Urothelium cell line (cell line): ENCODE results near the gene SLC24A2.

ENCODE experiments used
- DNase-seq: peaks from one replicate; pipeline ENCODE4 v3.0.0; 2011; ENCODE audit warnings: low spot score, mixed read lengths
- FAIRE-seq: peaks from 2 replicates; lab custom pipeline; 2011; peaks lifted over from hg19 to GRCh38; lab: Jason Lieb, UNC

The SLC24A2 gene

DNA sequence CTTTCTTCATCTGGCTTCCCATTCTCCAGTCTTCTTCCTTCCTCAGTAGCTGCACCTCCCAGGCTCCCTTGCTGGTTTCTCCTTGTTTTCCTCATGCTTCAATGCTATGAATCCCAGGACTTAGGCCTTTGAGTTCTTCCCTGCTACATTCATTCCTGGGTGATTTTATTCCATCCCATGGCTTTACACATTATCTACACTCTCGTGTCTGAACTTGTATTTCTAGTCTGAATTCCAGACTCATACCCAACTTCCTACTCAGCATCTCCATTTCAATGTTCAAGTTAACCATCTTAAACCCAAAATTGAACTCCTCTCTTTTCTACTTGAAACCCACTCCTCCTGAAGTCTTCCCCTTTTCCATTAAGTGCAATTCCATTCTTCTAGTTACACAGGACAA is 20.0 kb downstream of the SLC24A2 start:
- DNase-seq (no peak), FAIRE-seq (no peak)

DNA sequence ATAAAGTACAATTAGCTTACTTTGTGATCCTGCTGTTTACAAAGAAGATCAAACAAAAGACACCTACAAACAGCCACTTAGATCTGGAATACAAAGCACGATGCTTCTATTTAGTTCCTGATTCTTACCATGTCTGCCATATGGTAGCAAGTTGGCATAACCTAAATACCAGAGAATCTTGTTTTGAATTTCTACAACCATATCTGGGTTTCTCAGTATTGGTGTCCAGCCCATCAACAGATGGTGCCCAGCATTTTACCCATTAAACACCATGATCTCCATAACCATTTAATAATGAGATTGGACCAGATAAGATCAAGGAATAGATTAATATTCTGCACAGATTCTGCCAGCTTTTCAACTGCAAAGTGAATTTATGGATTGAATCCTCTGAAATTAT is 29.8 kb downstream of the SLC24A2 start:
- FAIRE-seq (no peak), DNase-seq (no peak)

DNA sequence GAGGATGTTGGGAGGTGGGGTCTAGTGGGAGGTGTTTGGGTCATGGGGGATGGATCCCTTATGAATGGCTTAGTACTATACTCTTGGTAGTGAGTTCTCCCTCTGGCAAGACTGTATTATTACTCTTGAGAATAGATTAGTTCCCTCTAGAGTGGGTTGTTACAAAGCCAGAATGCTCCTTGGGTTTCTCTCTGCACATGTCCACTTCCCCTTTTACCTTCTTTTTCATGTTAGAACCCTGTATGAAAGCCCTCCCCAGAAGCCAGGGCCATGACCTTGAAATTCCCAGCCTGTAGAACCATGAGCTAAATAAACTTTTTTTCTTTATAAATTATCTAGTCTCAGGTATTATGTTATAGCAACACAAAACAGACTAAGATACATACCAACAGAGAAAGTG is 31.1 kb downstream of the SLC24A2 start:
- no peak for FAIRE-seq
- no peak for DNase-seq

DNA sequence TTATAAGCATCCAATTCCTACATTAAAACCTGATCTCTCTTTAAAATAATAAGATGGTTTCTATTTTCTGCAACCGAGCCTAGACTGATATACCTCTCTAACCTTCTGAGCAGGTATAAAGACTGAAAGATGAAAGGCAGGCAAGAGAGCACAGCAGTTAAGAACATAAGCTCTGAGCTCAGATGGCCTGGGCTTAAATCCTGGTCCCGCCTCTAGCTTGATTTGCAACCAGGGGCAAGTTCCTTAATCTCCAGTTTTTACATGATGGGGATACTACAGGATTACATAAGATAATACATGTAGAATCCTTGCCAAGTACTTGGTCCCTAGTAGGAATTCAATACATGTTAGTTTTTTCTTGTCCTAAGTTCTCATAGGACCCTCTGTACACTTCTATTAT is 33.9 kb downstream of the SLC24A2 start:
- DNase-seq (no peak), FAIRE-seq (no peak)

DNA sequence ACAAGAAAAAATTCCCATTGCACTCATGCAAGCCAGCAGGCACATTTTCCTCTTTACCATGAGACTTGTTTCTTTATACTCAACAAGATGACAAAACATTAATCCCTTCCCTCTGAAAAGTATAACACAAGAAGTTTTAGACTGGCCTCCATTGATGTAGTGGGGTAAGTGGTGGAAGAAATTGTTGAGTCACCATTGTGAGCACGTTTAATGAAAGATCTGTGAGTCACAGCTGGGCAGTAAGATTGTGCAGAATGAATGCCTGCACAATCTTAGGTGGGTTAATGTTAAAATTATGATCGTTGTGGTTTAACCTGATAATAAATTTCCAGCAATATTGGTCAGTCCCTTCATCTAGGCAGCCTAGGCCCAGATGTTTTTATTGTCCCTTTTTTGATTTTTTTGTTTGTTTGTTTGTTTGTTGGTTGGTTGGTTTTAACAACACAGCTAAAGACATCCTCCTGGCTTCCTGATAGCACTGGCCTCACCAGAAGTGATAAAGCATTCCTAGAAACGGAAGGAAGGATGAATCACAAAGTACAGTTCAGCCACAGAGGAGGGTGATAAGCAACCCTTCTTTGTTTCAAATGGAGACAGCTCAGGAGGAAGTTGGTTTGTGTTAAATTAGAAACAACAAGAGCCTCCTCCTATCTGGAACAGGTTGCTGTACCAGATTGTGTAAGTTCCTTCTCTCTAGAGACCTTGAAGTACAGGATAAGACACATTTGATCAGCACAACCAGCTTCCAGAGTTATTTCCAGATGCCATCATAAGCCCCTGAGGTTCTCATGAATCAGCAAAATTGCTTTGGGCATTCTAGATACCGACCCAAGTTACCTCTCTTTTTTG is 40.3 kb downstream of the SLC24A2 start:
- no peak for FAIRE-seq
- DNase-seq = peak; percentile 8

DNA sequence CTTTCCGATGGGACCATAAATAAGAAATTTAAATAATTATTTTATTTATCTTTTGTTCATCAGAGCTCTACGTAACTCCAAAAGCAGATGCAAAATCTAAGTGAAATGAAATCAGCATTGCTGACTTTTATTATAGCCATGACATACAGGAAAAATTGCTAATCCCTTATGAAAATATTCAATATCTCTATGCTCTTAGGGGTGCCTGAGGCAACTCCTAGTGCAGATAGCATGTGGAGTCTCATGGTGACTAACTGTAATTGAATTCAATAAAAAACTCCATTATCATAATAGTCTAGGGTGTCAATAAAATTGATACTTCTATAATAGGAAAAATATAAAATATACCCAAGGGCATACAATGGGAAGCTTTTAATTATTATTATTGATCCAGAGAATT is 42.6 kb downstream of the SLC24A2 start:
- FAIRE-seq = no peak

DNA sequence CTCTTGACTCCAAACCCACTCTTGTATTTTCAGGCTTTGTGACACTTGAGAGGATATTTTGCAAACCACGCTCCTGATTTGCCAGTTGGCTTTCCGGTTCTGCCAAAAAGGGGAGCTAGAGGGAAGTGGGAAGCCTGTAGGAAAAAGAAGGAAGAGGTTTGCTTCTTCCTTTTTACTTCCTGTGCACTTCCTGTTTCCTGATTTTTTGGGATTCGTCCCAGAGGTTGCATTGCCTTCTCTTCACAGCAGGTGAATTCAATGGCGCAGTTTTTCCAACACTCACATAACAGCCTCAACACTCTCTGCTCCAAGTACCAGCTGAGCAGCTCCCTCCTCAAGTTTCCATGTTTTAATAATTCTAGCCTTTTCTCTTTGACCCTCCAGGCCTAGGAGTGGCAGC is 47.7 kb downstream of the SLC24A2 start:
- DNase-seq (no peak), FAIRE-seq (no peak)

More for the DNA sequence above, 42.6 kb downstream of the SLC24A2 start:
- DNase-seq = no peak
